HG02870 (cell line): Measurements from ENCODE around the gene PROX1.

Experiments
- ATAC-seq: cut with Tn5 transposase; IDR thresholded peaks from one replicate; pipeline ENCODE4 v1.9.1; 2021; ENCODE audit warnings: mild to moderate bottlenecking, moderate library complexity; ENCODE audit not compliant: unreplicated experiment

The PROX1 gene

GRCh38 chr1:214018386-214019268 lies 30.9 kb downstream of the PROX1 start:
- peak; percentile 67 for ATAC-seq

- ATAC-seq, result no peak
Measured at GRCh38 chr1:214019499-214019898, 31.7 kb downstream of the PROX1 start.

- ATAC-seq, result no peak
Measured at GRCh38 chr1:214021321-214021720, 33.5 kb downstream of the PROX1 start.

- no peak for ATAC-seq
Measured at GRCh38 chr1:214022229-214022791, 34.5 kb downstream of the PROX1 start.

- no peak for ATAC-seq
Measured at GRCh38 chr1:214022810-214023425, 35.1 kb downstream of the PROX1 start.

- ATAC-seq, result no peak
Measured at GRCh38 chr1:214026985-214027384, 39.2 kb downstream of the PROX1 start.

GRCh38 chr1:214027498-214027897 lies 39.7 kb downstream of the PROX1 start:
- no peak for ATAC-seq

- ATAC-seq, result no peak
Measured at GRCh38 chr1:214028095-214028494, 40.3 kb downstream of the PROX1 start.

- no peak for ATAC-seq
Measured at GRCh38 chr1:214028649-214029406, 41.1 kb downstream of the PROX1 start.

- ATAC-seq, result no peak
Measured at GRCh38 chr1:214029796-214030195, 42.0 kb downstream of the PROX1 start.

GRCh38 chr1:214031267-214031650 lies 43.5 kb downstream of the PROX1 start:
- no peak for ATAC-seq

- no peak for ATAC-seq
Measured at GRCh38 chr1:214037468-214037867, 49.7 kb downstream of the PROX1 start.

- ATAC-seq, result no peak
Measured at GRCh38 chr1:214039394-214040018, 51.7 kb downstream of the PROX1 start.

- no peak for ATAC-seq
Measured at GRCh38 chr1:214043167-214043566, 55.4 kb downstream of the PROX1 start.

- no peak for ATAC-seq
Measured at GRCh38 chr1:214044438-214045214, 56.9 kb downstream of the PROX1 start.

- no peak for ATAC-seq
Measured at GRCh38 chr1:214050513-214051401, 63.0 kb downstream of the PROX1 start.

- no peak for ATAC-seq
Measured at GRCh38 chr1:214051786-214052185, 64.0 kb downstream of the PROX1 start.

- ATAC-seq, result no peak
Measured at GRCh38 chr1:214058076-214058475, 70.3 kb downstream of the PROX1 start.

- no peak for ATAC-seq
Measured at GRCh38 chr1:214066190-214066589, 78.4 kb downstream of the PROX1 start.
